Choroid plexus epithelial cell (primary cell): Measurements from ENCODE around the gene NTNG2.

Experiments used
- DNase-seq: peaks from one replicate; pipeline ENCODE4 v3.0.0-alpha.2; 2010; ENCODE audit warnings: low read depth
- H3K4me3 ChIP-seq: 2 replicates; pipeline ENCODE4 v1.5.1; 2011; ENCODE audit warnings: low read depth, mild to moderate bottlenecking, control low read depth, low read length, moderate library complexity
- CTCF ChIP-seq: conservative IDR thresholded peaks from 2 replicates; pipeline ENCODE4 v1.5.1; 2011; ENCODE audit warnings: low read depth, mild to moderate bottlenecking, control low read depth, inconsistent platforms, low read length, moderate library complexity

The NTNG2 gene

GRCh38 chr9:132224645-132225044 is 62.8 kb downstream of the NTNG2 start:
- TF ChIP-seq CTCF = no peak

GRCh38 chr9:132226571-132227430 is 64.9 kb downstream of the NTNG2 start:
- DNase-seq = no peak
- no peak for TF ChIP-seq CTCF
- H3K4me3 ChIP-seq = no peak overlapping the region

More at GRCh38 chr9:132224645-132225044, 62.8 kb downstream of the NTNG2 start:
- DNase-seq = no peak
- no peak overlapping the region for H3K4me3 ChIP-seq

GRCh38 chr9:132228062-132228461 is 66.2 kb downstream of the NTNG2 start:
- no peak overlapping the region for H3K4me3 ChIP-seq
- TF ChIP-seq CTCF = no peak
- DNase-seq = no peak

GRCh38 chr9:132230605-132231004 is 68.7 kb downstream of the NTNG2 start:
- no peak for DNase-seq
- H3K4me3 ChIP-seq = no peak overlapping the region
- no peak for TF ChIP-seq CTCF

GRCh38 chr9:132231019-132231701 is 69.3 kb downstream of the NTNG2 start:
- no peak for DNase-seq
- TF ChIP-seq CTCF = no peak
- no peak overlapping the region for H3K4me3 ChIP-seq

- no peak overlapping the region for H3K4me3 ChIP-seq
- no peak for TF ChIP-seq CTCF
- no peak for DNase-seq
Observed at GRCh38 chr9:132232522-132232921, 70.7 kb downstream of the NTNG2 start.

- DNase-seq = no peak
- H3K4me3 ChIP-seq = no peak overlapping the region
- no peak for TF ChIP-seq CTCF
Observed at GRCh38 chr9:132233138-132233537, 71.3 kb downstream of the NTNG2 start.
